Osteocyte (in vitro differentiated cells): Measurements from ENCODE around the gene AEN. TPM values are rescaled to one million over a fixed set of nuclear protein-coding genes. Genes with fewer than 3 reads are reported as not detected.

Experiments
- DNase-seq: peaks from one replicate; pipeline ENCODE4 v3.0.0; 2021; ENCODE audit warnings: mixed read lengths; ENCODE audit not compliant: unreplicated experiment; ENCODE audit errors: extremely low spot score
- H3K27ac Mint-ChIP-seq: one replicate; pipeline ENCODE4 v1.8.0; 2021; ENCODE audit warnings: mild to moderate bottlenecking, mixed read lengths; ENCODE audit not compliant: unreplicated experiment
- H3K27me3 Mint-ChIP-seq: one replicate; pipeline ENCODE4 v1.8.0; 2021; ENCODE audit warnings: mixed read lengths; ENCODE audit not compliant: unreplicated experiment
- H3K36me3 Mint-ChIP-seq: one replicate; pipeline ENCODE4 v1.8.0; 2021; ENCODE audit warnings: mixed read lengths; ENCODE audit not compliant: unreplicated experiment
- H3K4me1 Mint-ChIP-seq: one replicate; pipeline ENCODE4 v1.8.0; 2021; ENCODE audit warnings: mixed read lengths; ENCODE audit not compliant: unreplicated experiment
- H3K4me3 Mint-ChIP-seq: one replicate; pipeline ENCODE4 v1.8.0; 2021; ENCODE audit warnings: mild to moderate bottlenecking, moderate library complexity, mixed read lengths; ENCODE audit not compliant: unreplicated experiment
- H3K9me3 Mint-ChIP-seq: one replicate; pipeline ENCODE4 v1.8.0; 2021; ENCODE audit warnings: mixed read lengths; ENCODE audit not compliant: unreplicated experiment
- total RNA-seq: library from RNA; stranded (reverse); gene quantifications from 2 replicates; pipeline ENCODE4 v1.2.1, GENCODE V29; 2021
- TF ChIP-seq, protein P1 (sequence below): fragments of 200-600 bp; sonication (generic); IDR thresholded peaks from 2 replicates; pipeline ENCODE4 v1.5.0; 2021; ENCODE audit warnings: antibody characterized with exemption, mild to moderate bottlenecking, moderate library complexity

AEN gene
- total RNA-seq, 1 donor from 2014 or later: 25.1 TPM

- Mint-ChIP-seq H3K27ac (no peak overlapping the region), H3K4me3 (no peak overlapping the region), H3K36me3 (peaks cover 29% of the 10 kb centered on the region), H3K27me3 (no peaks in the 10 kb centered on the region), H3K9me3 (no peaks in the 10 kb centered on the region), H3K4me1 (peaks cover 36% of the 10 kb centered on the region)
- TF ChIP-seq, protein P1, sequence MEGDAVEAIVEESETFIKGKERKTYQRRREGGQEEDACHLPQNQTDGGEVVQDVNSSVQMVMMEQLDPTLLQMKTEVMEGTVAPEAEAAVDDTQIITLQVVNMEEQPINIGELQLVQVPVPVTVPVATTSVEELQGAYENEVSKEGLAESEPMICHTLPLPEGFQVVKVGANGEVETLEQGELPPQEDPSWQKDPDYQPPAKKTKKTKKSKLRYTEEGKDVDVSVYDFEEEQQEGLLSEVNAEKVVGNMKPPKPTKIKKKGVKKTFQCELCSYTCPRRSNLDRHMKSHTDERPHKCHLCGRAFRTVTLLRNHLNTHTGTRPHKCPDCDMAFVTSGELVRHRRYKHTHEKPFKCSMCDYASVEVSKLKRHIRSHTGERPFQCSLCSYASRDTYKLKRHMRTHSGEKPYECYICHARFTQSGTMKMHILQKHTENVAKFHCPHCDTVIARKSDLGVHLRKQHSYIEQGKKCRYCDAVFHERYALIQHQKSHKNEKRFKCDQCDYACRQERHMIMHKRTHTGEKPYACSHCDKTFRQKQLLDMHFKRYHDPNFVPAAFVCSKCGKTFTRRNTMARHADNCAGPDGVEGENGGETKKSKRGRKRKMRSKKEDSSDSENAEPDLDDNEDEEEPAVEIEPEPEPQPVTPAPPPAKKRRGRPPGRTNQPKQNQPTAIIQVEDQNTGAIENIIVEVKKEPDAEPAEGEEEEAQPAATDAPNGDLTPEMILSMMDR: no peak
- no peak for DNase-seq
These were observed 6.3 kb downstream of the AEN start for GRCh38 chr15:88627463-88627862.

DNA sequence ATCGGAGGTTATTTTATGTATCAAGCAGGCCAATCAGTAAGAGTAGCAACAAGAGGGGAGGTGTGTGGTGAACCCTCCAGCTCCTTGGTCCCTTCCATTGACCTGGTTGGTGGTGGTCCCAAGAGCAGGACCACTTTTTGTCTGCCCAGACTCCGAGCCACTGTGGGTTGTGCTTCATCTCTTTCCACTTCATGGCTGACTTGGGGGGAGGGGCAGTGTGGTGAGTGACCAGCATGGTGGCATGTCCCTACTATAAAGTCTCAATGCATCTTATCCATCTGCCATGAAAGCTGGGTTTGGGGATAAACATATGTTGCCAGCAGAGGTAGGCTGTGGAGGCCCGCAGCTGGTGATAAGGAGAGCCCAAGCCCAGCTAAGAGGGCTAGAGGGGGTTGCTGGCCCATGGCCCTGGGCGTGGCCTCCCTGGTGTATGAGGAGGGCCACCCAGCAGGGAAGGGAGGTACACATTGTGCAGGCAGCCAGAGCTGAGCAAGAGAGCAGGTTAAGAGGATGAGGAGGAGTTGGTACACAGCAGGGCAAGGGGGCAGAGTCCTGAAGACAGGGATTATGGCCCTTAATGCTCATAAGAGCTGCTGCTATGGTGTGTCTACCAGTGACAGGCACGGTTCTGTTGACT is 7.0 kb downstream of the AEN start:
- Mint-ChIP-seq H3K27me3 (no peaks in the 10 kb centered on the region), H3K9me3 (no peaks in the 10 kb centered on the region), H3K36me3 (peaks cover 30% of the 10 kb centered on the region), H3K4me3 (no peak overlapping the region), H3K27ac (no peak overlapping the region), H3K4me1 (peaks cover 29% of the 10 kb centered on the region)
- no peak for DNase-seq
- TF ChIP-seq, protein P1: no peak

GRCh38 chr15:88629071-88629470 is 7.9 kb downstream of the AEN start:
- Mint-ChIP-seq H3K36me3 (peaks cover 34% of the 10 kb centered on the region), H3K4me1 (peaks cover 20% of the 10 kb centered on the region), H3K9me3 (no peaks in the 10 kb centered on the region), H3K27ac (no peak overlapping the region), H3K27me3 (no peaks in the 10 kb centered on the region), H3K4me3 (no peak overlapping the region)
- no peak for DNase-seq
- TF ChIP-seq, protein P1: no peak

DNA sequence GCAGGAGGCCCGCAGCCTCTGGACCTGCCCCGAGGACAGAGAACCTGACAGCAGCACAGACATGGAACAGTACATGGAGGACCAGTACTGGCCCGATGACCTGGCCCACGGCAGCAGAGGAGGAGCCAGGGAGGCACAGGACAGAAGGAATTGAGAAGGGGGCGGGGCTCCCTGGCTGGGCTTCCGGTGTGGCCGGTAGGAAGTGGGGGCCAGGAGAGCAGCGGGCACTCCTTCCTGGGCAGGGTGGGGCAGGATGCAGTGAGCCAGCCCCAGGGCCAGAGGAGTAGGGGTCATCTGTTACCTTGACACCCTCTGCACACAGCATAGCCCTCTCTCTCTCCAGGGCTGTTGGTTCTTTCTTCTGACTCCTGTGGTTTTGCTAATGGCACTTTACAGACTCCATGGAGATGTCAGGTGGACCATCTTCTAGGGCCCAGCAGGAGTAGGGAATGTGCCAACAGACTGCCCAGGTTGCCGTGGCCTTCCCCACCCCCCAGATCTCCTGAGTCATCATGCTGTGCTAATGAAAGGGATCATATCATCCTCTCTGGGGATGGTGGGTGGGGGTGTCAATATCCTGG is 9.1 kb downstream of the AEN start:
- no peak overlapping the region for H3K27ac Mint-ChIP-seq
- peaks cover 9% of the 10 kb centered on the region for H3K4me1 Mint-ChIP-seq
- no peaks in the 10 kb centered on the region for H3K27me3 Mint-ChIP-seq
- TF ChIP-seq, protein P1: no peak
- H3K9me3 Mint-ChIP-seq: no peaks in the 10 kb centered on the region
- no peak for DNase-seq
- no peak overlapping the region for H3K4me3 Mint-ChIP-seq
- peaks cover 34% of the 10 kb centered on the region for H3K36me3 Mint-ChIP-seq

DNA sequence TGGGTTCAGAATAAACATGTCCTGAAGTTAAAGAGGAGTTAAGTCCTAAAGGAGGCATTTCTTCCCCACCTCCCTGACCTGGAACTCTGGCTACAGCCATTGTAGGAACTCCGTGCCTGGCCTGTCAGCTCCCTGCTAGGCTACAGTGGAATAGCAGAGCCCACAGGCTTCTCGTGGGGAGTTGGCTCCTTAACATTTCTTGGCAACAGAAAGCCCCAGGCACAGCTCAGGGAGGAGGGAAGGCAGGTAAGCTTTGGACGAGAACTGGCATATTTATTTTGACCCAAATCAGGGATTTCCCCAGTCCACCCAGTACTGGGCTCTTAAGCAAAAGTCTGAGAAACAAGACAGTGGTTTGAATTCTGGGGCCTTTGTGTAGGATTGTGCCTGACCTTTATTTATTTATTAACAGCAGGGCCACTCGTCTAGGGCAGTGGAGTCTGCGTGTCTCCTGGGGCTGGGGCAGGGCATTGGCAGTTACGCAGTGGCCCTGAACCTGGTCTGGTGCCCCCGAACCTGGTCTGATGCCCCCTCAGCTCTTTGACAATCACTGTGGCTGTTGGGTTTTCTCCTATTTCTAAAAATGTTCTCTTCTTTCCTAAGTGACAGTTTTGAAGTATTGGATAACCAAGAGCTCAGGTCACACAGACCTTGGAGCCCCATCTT is 9.8 kb downstream of the AEN start:
- Mint-ChIP-seq H3K4me3 (no peak overlapping the region), H3K27ac (no peak overlapping the region), H3K27me3 (no peaks in the 10 kb centered on the region), H3K36me3 (peaks cover 34% of the 10 kb centered on the region), H3K4me1 (peaks cover 9% of the 10 kb centered on the region), H3K9me3 (no peaks in the 10 kb centered on the region)
- no peak for DNase-seq
- TF ChIP-seq, protein P1: no peak
